ENCODE data around the gene CYTH1. TPM values are rescaled to one million over a fixed set of nuclear protein-coding genes. Genes with fewer than 3 reads are reported as not detected.
A peak's percentile ranks its signal among the peaks of the same experiment; 100 is the strongest.

The CYTH1 gene
- total and polyA plus RNA-seq, 7 experiments from 2014 or later, result 297 to 452 (median 418) TPM

DNA sequence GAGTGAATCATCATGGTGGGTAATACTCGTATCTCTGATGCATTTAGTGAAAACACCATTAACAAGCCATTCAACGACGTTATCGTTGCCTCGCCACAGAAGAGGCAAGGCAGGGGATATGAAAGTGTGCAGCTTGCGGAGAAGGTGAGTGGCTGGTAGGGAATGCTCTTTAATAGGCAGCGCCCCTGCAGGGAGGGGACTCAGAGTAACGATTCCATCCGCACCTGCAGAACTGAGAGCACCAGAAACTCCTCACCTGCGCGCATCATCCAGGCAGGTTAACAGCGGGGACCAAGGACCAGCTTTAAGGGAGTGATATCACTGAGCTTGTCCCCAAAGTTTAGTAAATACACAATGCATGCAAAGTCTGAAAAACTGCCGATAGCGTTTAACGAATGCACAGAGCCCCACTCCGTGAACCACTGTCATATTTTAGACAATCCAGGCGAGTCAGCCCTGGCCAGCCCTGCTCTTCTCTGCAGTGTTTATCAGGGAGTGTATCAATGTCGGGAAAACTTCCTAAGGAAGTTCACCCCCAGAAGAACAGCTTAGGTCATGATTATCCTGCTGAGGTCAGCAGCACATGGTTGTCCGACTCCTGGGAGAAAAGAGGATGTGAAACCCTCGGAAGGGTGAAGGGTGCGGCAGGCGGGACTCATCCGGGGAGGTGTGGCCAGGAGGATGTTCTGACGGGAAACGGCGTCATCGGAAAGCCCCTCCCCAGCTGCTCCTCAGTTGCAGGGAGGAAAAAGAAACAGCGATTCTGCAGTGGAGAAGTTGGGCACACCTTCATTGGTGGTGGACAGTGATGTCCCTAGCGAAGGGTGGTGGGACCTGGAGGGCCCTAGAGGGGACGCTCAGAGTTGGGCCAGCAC, 136.4 kb downstream of the CYTH1 start:
- H3K4me1 Mint-ChIP-seq, result peaks cover 8 to 13% (median 12%) of the 10 kb centered on the region in 7 donors
- peaks cover 0 to 5% (median 0%) of the 10 kb centered on the region in 5 donors for H3K27me3 Mint-ChIP-seq
- H3K27ac Mint-ChIP-seq, result peak overlapping the region; percentile 71 to 94 (median 90)
- peaks cover 0 to 16% of the 10 kb centered on the region in 2 donors for H3K4me1 ChIP-seq (ENCODE audit: control insufficient read depth in 2 of 2, insufficient read depth in 2 of 2, low read length in 2 of 2)
- no peaks in the 10 kb centered on the region for H3K9me3 ChIP-seq (ENCODE audit: control insufficient read depth in 2 of 3, low read length in 3 of 3)
- no peaks in the 10 kb centered on the region for H3K27me3 ChIP-seq (ENCODE audit: control insufficient read depth in 2 of 2, insufficient read depth in 2 of 2, low read length in 2 of 2)
- DNase-seq, result peak; percentile 33 to 69 (median 55)
- ChIA-PET CTCF (interaction anchor here (0.6 kb wide), 1 partner anchor 1982 kb away, joined by 4 read pairs; no protein-coding TSS in a partner anchor), POLR2A (interaction anchor here (0.8 to 1.3 kb wide), 3 partner anchors 20 to 89 kb away, joined by 3 read pairs; no protein-coding TSS in a partner anchor)
- H3K27ac ChIP-seq (ENCODE audit: low read depth, low read length), result peak overlapping the region; percentile 20
- intact Hi-C loops (cut with micrococcal nuclease), result no loop called here
- H3K4me3 ChIP-seq (ENCODE audit: low read length), result peak overlapping the region; percentile 29
- no peaks in the 10 kb centered on the region for H3K36me3 ChIP-seq (ENCODE audit: control insufficient read depth in 2 of 3, insufficient read depth in 3 of 3, low read length in 3 of 3)
- ATAC-seq, result peak; percentile 96
- H3K4me3 Mint-ChIP-seq, result peak overlapping the region; percentile 49 to 88 (median 76)
- H3K36me3 Mint-ChIP-seq, result peaks cover 0 to 26% (median 8%) of the 10 kb centered on the region in 5 donors
- peaks cover 0 to 25% (median 2%) of the 10 kb centered on the region in 11 donors for H3K9me3 Mint-ChIP-seq

DNA sequence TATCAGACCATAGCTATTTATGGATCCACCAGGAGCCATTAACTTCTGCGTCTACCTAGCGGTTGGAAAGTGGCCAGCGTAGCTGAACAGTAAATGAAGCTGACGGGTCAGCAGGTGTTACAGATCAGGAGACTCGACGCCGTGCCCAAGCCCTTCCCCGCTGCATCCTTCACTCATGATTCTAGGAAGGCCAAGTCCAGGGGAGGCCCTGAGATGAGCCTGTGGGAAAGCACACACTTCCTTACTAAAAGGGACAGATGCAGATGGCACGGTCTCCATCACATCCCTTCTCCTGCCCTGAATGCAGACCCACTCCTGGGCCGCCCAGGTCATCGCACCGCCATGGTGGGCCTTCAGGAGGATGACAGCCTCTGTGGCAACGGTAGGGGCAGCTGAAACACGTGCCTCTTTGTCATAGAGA, 137.1 kb downstream of the CYTH1 start:
- intact Hi-C loops (cut with micrococcal nuclease), result no loop called here
- H3K36me3 ChIP-seq (ENCODE audit: control insufficient read depth in 2 of 3, insufficient read depth in 3 of 3, low read length in 3 of 3), result no peaks in the 10 kb centered on the region
- POLR2A ChIA-PET, result interaction anchor here (0.9 to 1.3 kb wide), 2 partner anchors 21 to 89 kb away, joined by 3 read pairs; no protein-coding TSS in a partner anchor
- H3K9me3 ChIP-seq (ENCODE audit: control insufficient read depth in 2 of 3, low read length in 3 of 3), result no peaks in the 10 kb centered on the region
- no peak for ATAC-seq
- no peak for DNase-seq
- H3K4me1 ChIP-seq (ENCODE audit: control insufficient read depth in 2 of 2, insufficient read depth in 2 of 2, low read length in 2 of 2), result peaks cover 0 to 16% of the 10 kb centered on the region in 2 donors
- H3K27me3 ChIP-seq (ENCODE audit: control insufficient read depth in 2 of 2, insufficient read depth in 2 of 2, low read length in 2 of 2), result no peaks in the 10 kb centered on the region
- CTCF ChIA-PET, result interaction anchor here (0.6 kb wide), 1 partner anchor 1983 kb away, joined by 4 read pairs; no protein-coding TSS in a partner anchor
- Mint-ChIP-seq H3K27me3 (peaks cover 0 to 5% (median 0%) of the 10 kb centered on the region in 5 donors), H3K9me3 (peaks cover 0 to 25% (median 2%) of the 10 kb centered on the region in 11 donors), H3K36me3 (peaks cover 0 to 26% (median 8%) of the 10 kb centered on the region in 5 donors), H3K4me3 (peak overlapping the region in 1 of 10 donors; percentile 13), H3K4me1 (peaks cover 8 to 13% (median 12%) of the 10 kb centered on the region in 7 donors), H3K27ac (peak overlapping the region in 4 of 9 donors; percentile 55 to 94 (median 92))
- H3K4me3 ChIP-seq (ENCODE audit: low read length), result no peak overlapping the region
- H3K27ac ChIP-seq (ENCODE audit: low read depth, low read length), result no peak overlapping the region

DNA sequence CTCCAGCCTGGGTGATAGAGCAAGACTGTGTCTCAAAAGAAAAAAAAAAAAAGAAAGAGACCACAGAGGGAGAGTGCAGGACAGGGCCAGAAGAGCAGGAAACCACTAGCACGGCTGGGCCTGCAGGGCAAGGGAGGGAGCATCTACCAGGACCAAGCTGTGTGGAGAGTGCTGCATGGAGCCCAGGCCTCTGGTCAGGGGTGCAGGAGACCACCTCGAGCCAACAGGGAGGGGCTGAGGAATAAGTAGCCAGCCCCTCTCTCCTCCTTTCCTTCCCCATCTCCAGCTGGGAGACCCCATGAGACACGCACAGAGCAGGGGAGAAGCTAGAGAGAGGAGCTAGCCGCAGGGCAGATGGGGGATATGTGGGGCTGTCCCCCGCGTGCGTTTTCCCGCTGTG, 137.8 kb downstream of the CYTH1 start:
- DNase-seq (no peak), ATAC-seq (no peak)
- ChIA-PET CTCF (no interaction called here), POLR2A (interaction anchor here (0.9 kb wide), 1 partner anchor 90 kb away, joined by 3 read pairs; no protein-coding TSS in a partner anchor)
- Histone ChIP-seq H3K4me1 (ENCODE audit: control insufficient read depth in 2 of 2, insufficient read depth in 2 of 2, low read length in 2 of 2) (peaks cover 0 to 16% of the 10 kb centered on the region in 2 donors), H3K9me3 (ENCODE audit: control insufficient read depth in 2 of 3, low read length in 3 of 3) (no peaks in the 10 kb centered on the region), H3K27me3 (ENCODE audit: control insufficient read depth in 2 of 2, insufficient read depth in 2 of 2, low read length in 2 of 2) (no peaks in the 10 kb centered on the region), H3K27ac (ENCODE audit: low read depth, low read length) (no peak overlapping the region), H3K36me3 (ENCODE audit: control insufficient read depth in 2 of 3, insufficient read depth in 3 of 3, low read length in 3 of 3) (no peaks in the 10 kb centered on the region), H3K4me3 (ENCODE audit: low read length) (no peak overlapping the region)
- Mint-ChIP-seq H3K36me3 (peaks cover 0 to 22% (median 4%) of the 10 kb centered on the region in 5 donors), H3K9me3 (peaks cover 0 to 21% (median under 1%) of the 10 kb centered on the region in 11 donors), H3K4me1 (peaks cover 10 to 15% (median 12%) of the 10 kb centered on the region in 7 donors), H3K27me3 (peaks cover 0 to 5% (median 0%) of the 10 kb centered on the region in 5 donors), H3K27ac (peak overlapping the region in 3 of 9 donors; percentile 29 to 43 (median 36)), H3K4me3 (no peak overlapping the region)
- intact Hi-C loops (cut with micrococcal nuclease), result no loop called here

DNA sequence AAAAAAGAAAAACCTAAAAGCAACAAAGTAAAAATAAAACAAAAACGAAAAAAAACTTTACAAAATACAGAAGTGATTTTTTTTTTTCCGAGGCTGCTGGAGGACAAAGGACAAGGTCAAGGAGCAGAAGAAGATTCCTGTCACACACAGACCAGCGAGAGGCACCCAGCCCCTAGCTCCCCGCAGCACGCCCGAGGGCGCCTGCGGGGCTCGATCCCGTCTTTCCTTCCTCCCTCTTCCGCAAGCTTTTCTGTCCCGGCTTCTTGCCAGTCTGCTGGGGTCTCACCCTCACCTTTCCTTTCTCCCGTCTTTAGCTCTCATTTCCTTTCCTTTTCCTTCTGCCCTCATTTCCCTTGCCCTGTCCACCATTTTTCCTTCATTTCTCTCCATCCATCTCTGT, 138.7 kb downstream of the CYTH1 start:
- Mint-ChIP-seq H3K27ac (peak overlapping the region in 3 of 9 donors; percentile 10 to 73 (median 43)), H3K4me3 (no peak overlapping the region), H3K27me3 (peaks cover 0 to 5% (median 0%) of the 10 kb centered on the region in 5 donors), H3K36me3 (peaks cover 0 to 18% (median 3%) of the 10 kb centered on the region in 5 donors), H3K9me3 (peaks cover 0 to 16% (median 0%) of the 10 kb centered on the region in 11 donors), H3K4me1 (peaks cover 12 to 19% (median 16%) of the 10 kb centered on the region in 7 donors)
- Histone ChIP-seq H3K36me3 (ENCODE audit: control insufficient read depth in 2 of 3, insufficient read depth in 3 of 3, low read length in 3 of 3) (no peaks in the 10 kb centered on the region), H3K4me3 (ENCODE audit: low read length) (no peak overlapping the region), H3K4me1 (ENCODE audit: control insufficient read depth in 2 of 2, insufficient read depth in 2 of 2, low read length in 2 of 2) (peaks cover 0 to 16% of the 10 kb centered on the region in 2 donors), H3K27me3 (ENCODE audit: control insufficient read depth in 2 of 2, insufficient read depth in 2 of 2, low read length in 2 of 2) (no peaks in the 10 kb centered on the region), H3K9me3 (ENCODE audit: control insufficient read depth in 2 of 3, low read length in 3 of 3) (no peaks in the 10 kb centered on the region), H3K27ac (ENCODE audit: low read depth, low read length) (no peak overlapping the region)
- CTCF ChIA-PET, result no interaction called here
- ATAC-seq, result no peak
- DNase-seq, result no peak
- intact Hi-C loops (cut with micrococcal nuclease), result no loop called here
- POLR2A ChIA-PET, result no interaction called here

DNA sequence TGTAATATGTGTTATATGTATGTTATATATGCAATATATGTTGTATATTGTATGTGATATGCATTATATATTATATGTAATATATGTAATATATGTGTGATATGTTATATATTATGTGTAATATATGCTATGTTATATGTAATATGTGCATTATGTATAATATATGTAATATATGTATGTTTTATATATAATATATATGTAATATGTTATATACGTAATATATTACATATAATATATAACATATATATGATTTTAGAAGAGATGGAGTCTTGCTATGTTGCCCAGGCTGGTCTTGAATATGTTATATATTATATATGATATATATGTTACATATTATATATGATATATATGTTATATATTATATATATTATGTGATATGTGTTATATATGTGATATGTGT, 139.4 kb downstream of the CYTH1 start:
- Mint-ChIP-seq H3K27ac (no peak overlapping the region), H3K36me3 (peaks cover 0 to 12% (median 0%) of the 10 kb centered on the region in 5 donors), H3K4me3 (no peak overlapping the region), H3K4me1 (peaks cover 12 to 19% (median 16%) of the 10 kb centered on the region in 7 donors), H3K27me3 (peaks cover 0 to 5% (median 0%) of the 10 kb centered on the region in 5 donors), H3K9me3 (peaks cover 0 to 10% (median 0%) of the 10 kb centered on the region in 11 donors)
- Histone ChIP-seq H3K4me3 (ENCODE audit: low read length) (no peak overlapping the region), H3K36me3 (ENCODE audit: control insufficient read depth in 2 of 3, insufficient read depth in 3 of 3, low read length in 3 of 3) (no peaks in the 10 kb centered on the region), H3K27me3 (ENCODE audit: control insufficient read depth in 2 of 2, insufficient read depth in 2 of 2, low read length in 2 of 2) (no peaks in the 10 kb centered on the region), H3K4me1 (ENCODE audit: control insufficient read depth in 2 of 2, insufficient read depth in 2 of 2, low read length in 2 of 2) (peaks cover 0 to 16% of the 10 kb centered on the region in 2 donors), H3K9me3 (ENCODE audit: control insufficient read depth in 2 of 3, low read length in 3 of 3) (no peaks in the 10 kb centered on the region), H3K27ac (ENCODE audit: low read depth, low read length) (no peak overlapping the region)
- CTCF ChIA-PET, result no interaction called here
- no peak for DNase-seq
- POLR2A ChIA-PET, result no interaction called here
- ATAC-seq, result no peak
- intact Hi-C loops (cut with micrococcal nuclease), result no loop called here

DNA sequence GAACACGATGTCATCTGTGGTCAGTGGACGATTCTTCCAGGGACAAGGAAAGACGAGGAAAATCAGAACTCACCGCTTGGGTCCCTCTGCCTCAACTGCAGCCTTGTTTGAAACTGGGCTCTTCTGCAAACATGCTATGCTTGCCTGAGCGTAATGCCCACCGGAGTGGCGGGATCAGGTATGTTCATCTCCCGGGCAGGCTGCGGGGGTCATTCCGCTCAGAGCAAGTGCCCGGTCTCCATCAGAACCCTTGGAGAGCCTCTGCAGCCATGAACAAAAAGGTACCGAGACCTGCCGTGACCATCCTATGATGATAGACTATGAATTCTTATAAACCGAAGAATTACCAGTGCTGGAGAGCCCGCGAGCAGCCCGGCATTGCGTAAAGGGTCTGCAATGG, 140.4 kb downstream of the CYTH1 start:
- ChIA-PET POLR2A (no interaction called here), CTCF (no interaction called here)
- H3K9me3 Mint-ChIP-seq, result peaks cover 0 to 5% (median 0%) of the 10 kb centered on the region in 11 donors
- ATAC-seq, result no peak
- peaks cover 0 to 12% of the 10 kb centered on the region in 2 donors for H3K4me1 ChIP-seq (ENCODE audit: control insufficient read depth in 2 of 2, insufficient read depth in 2 of 2, low read length in 2 of 2)
- no peaks in the 10 kb centered on the region for H3K9me3 ChIP-seq (ENCODE audit: control insufficient read depth in 2 of 3, low read length in 3 of 3)
- H3K27ac ChIP-seq (ENCODE audit: low read depth, low read length), result no peak overlapping the region
- DNase-seq, result no peak
- peaks cover 0 to 5% (median 0%) of the 10 kb centered on the region in 5 donors for H3K36me3 Mint-ChIP-seq
- intact Hi-C loops (cut with micrococcal nuclease), result no loop called here
- peaks cover 0 to 4% (median 0%) of the 10 kb centered on the region in 5 donors for H3K27me3 Mint-ChIP-seq
- no peaks in the 10 kb centered on the region for H3K27me3 ChIP-seq (ENCODE audit: control insufficient read depth in 2 of 2, insufficient read depth in 2 of 2, low read length in 2 of 2)
- no peaks in the 10 kb centered on the region for H3K36me3 ChIP-seq (ENCODE audit: control insufficient read depth in 2 of 3, insufficient read depth in 3 of 3, low read length in 3 of 3)
- H3K4me1 Mint-ChIP-seq, result peaks cover 12 to 19% (median 16%) of the 10 kb centered on the region in 7 donors
- peak overlapping the region in 1 of 9 donors; percentile 43 for H3K27ac Mint-ChIP-seq
- H3K4me3 ChIP-seq (ENCODE audit: low read length), result no peak overlapping the region
- no peak overlapping the region for H3K4me3 Mint-ChIP-seq
